HG02763 (cell line): ENCODE measurements around the gene NPPB.

Source experiments
- ATAC-seq: cut with Tn5 transposase; IDR thresholded peaks from one replicate; pipeline ENCODE4 v1.9.1; 2021; ENCODE audit warnings: mild to moderate bottlenecking, moderate library complexity; ENCODE audit not compliant: unreplicated experiment

The NPPB gene

GRCh38 chr1:11858968-11859871 is 475 bp upstream of the NPPB start:
- ATAC-seq: no peak

- no peak for ATAC-seq
These were observed 587 bp downstream of the NPPB start for GRCh38 chr1:11858158-11858557.

- no peak for ATAC-seq
These were observed 1.4 kb downstream of the NPPB start for GRCh38 chr1:11857164-11857851.

- ATAC-seq: no peak
These were observed 2.0 kb downstream of the NPPB start for GRCh38 chr1:11856698-11857097.

GRCh38 chr1:11855430-11855829 is 3.3 kb downstream of the NPPB start:
- ATAC-seq: no peak

GRCh38 chr1:11854519-11854918 is 4.2 kb downstream of the NPPB start:
- no peak for ATAC-seq

- no peak for ATAC-seq
These were observed 7.6 kb downstream of the NPPB start for GRCh38 chr1:11851180-11851579.

- ATAC-seq: no peak
These were observed 8.6 kb downstream of the NPPB start for GRCh38 chr1:11850156-11850555.

- ATAC-seq: no peak
These were observed 10.4 kb downstream of the NPPB start for GRCh38 chr1:11848373-11848700.

GRCh38 chr1:11847667-11848372 is 10.9 kb downstream of the NPPB start, which contains the start of gene NPPA:
Gene NPPA (minus strand): TSS chr1:11847783. CDS start chr1:11847684, 99 bp downstream.
- ATAC-seq: no peak

- ATAC-seq: no peak
These were observed 13.0 kb downstream of the NPPB start for GRCh38 chr1:11845641-11846335.

- ATAC-seq: no peak
These were observed 16.3 kb downstream of the NPPB start for GRCh38 chr1:11842154-11843041.

GRCh38 chr1:11841245-11842153 is 17.2 kb downstream of the NPPB start:
- ATAC-seq: no peak

GRCh38 chr1:11839727-11840705 is 18.7 kb downstream of the NPPB start:
- no peak for ATAC-seq

GRCh38 chr1:11838349-11839272 is 20.1 kb downstream of the NPPB start:
- ATAC-seq: no peak

GRCh38 chr1:11837767-11838348 is 20.9 kb downstream of the NPPB start:
- no peak for ATAC-seq
